GM18519 (cell line): ENCODE data around the gene RBMS3.
"Not testable (repeated sequence)": the region's sequence is repeated elsewhere in the genome, so short reads cannot be mapped to it uniquely, and the experiment has no call there.

Source experiments
- ATAC-seq: cut with Tn5 transposase; IDR thresholded peaks from one replicate; pipeline ENCODE4 v1.9.1; 2021; ENCODE audit warnings: mild to moderate bottlenecking, moderate library complexity; ENCODE audit not compliant: unreplicated experiment, low FRiP score

The RBMS3 gene

GRCh38 chr3:29379097-29379496 is 98.2 kb downstream of the RBMS3 start:
- no peak for ATAC-seq

GRCh38 chr3:29381595-29381994 is 100.7 kb downstream of the RBMS3 start:
- ATAC-seq, result no peak

- ATAC-seq, result no peak
These were observed 101.5 kb downstream of the RBMS3 start for GRCh38 chr3:29382409-29382808.

- ATAC-seq, result no peak
These were observed 102.0 kb downstream of the RBMS3 start for GRCh38 chr3:29382845-29383244.

GRCh38 chr3:29384640-29385039 is 103.8 kb downstream of the RBMS3 start:
- ATAC-seq, result no peak

- ATAC-seq, result no peak
These were observed 104.4 kb downstream of the RBMS3 start for GRCh38 chr3:29385046-29385830.

GRCh38 chr3:29389362-29389761 is 108.5 kb downstream of the RBMS3 start:
- no peak for ATAC-seq

GRCh38 chr3:29392625-29393388 is 111.9 kb downstream of the RBMS3 start:
- ATAC-seq, result no peak

- not testable (repeated sequence) for ATAC-seq
These were observed 113.1 kb downstream of the RBMS3 start for GRCh38 chr3:29393946-29394345.

GRCh38 chr3:29397406-29397805 is 116.5 kb downstream of the RBMS3 start:
- no peak for ATAC-seq

- no peak for ATAC-seq
These were observed 117.9 kb downstream of the RBMS3 start for GRCh38 chr3:29398787-29399186.

GRCh38 chr3:29406291-29406832 is 125.5 kb downstream of the RBMS3 start:
- no peak for ATAC-seq

GRCh38 chr3:29408676-29409075 is 127.8 kb downstream of the RBMS3 start:
- ATAC-seq, result no peak

GRCh38 chr3:29409409-29409808 is 128.5 kb downstream of the RBMS3 start:
- no peak for ATAC-seq

GRCh38 chr3:29410220-29410619 is 129.3 kb downstream of the RBMS3 start:
- no peak for ATAC-seq

GRCh38 chr3:29410660-29411405 is 130.0 kb downstream of the RBMS3 start:
- ATAC-seq, result no peak

- no peak for ATAC-seq
These were observed 131.2 kb downstream of the RBMS3 start for GRCh38 chr3:29412110-29412509.

- no peak for ATAC-seq
These were observed 133.8 kb downstream of the RBMS3 start for GRCh38 chr3:29414468-29415224.

GRCh38 chr3:29415482-29416223 is 134.8 kb downstream of the RBMS3 start:
- ATAC-seq, result no peak
